K562 (cell line): ENCODE measurements around the gene ZDHHC1. TPM values are rescaled to one million over a fixed set of nuclear protein-coding genes. Genes with fewer than 3 reads are reported as not detected.

Experiments
- ARID4B ChIP-seq: sonication (generic); formaldehyde crosslinking; IDR thresholded peaks from 2 replicates; pipeline ENCODE4 v1.8.0; 2022; ENCODE audit warnings: mild to moderate bottlenecking, missing genetic modification reagents
- CHD2 ChIP-seq: IDR thresholded peaks from 2 replicates; pipeline ENCODE4 v1.6.1; 2011; ENCODE audit warnings: low read depth, low read length
- FOXJ2 ChIP-seq: fragments of 200-800 bp; sonication (Bioruptor generic); IDR thresholded peaks from 2 replicates; pipeline ENCODE4 v1.6.1; 2016; ENCODE audit warnings: missing genetic modification characterization, missing compliant biosample characterization
- HDAC6 ChIP-seq: IDR thresholded peaks from 2 replicates; pipeline ENCODE4 v1.6.1; 2012; ENCODE audit warnings: low read depth, mild to moderate bottlenecking, control low read depth, inconsistent platforms, low read length, moderate library complexity
- HDAC8 ChIP-seq: fragments of 450-650 bp; IDR thresholded peaks from 2 replicates; pipeline ENCODE4 v1.6.1; 2016; ENCODE audit warnings: mild to moderate bottlenecking, missing genetic modification characterization, moderate library complexity, missing compliant biosample characterization
- HMG20B ChIP-seq: fragments of 250-450 bp; sonication (Bioruptor Pico); IDR thresholded peaks from 2 replicates; pipeline ENCODE4 v1.5.0; 2021; ENCODE audit warnings: mild to moderate bottlenecking
- NRF1 ChIP-seq, 2 experiments: fragments of 450-650 bp; IDR thresholded peaks in 1 of 2; conservative IDR thresholded peaks in 1 of 2; 2 replicates each; pipeline ENCODE4 v1.6.1; 2014; ENCODE audit warnings: mild to moderate bottlenecking in 2 of 2
- PHF8 ChIP-seq: fragments of 200-600 bp; sonication (generic); IDR thresholded peaks from 2 replicates; pipeline ENCODE4 v1.6.1; 2012; ENCODE audit warnings: mixed run types, mild to moderate bottlenecking, inconsistent platforms, low read length, moderate library complexity, borderline replicate concordance
- SIN3A ChIP-seq, 2 experiments: fragments of 150-350 bp in 1 of 2; IDR thresholded peaks; 2 replicates each; pipeline ENCODE4 v1.6.1; 2011 to 2016; ENCODE audit warnings: borderline replicate concordance in 2 of 2, low read depth in 2 of 2, low read length in 2 of 2, mild to moderate bottlenecking in 2 of 2, moderate library complexity in 2 of 2; ENCODE audit not compliant: control insufficient read depth in 1 of 2
- TGIF2 ChIP-seq: sonication (generic); formaldehyde crosslinking; IDR thresholded peaks from 2 replicates; pipeline ENCODE4 v1.8.1; 2022; ENCODE audit warnings: mild to moderate bottlenecking, missing genetic modification reagents, moderate library complexity
- ZNF23 ChIP-seq: fragments of 250-450 bp; sonication (Bioruptor Pico); IDR thresholded peaks from 2 replicates; pipeline ENCODE4 v1.4.0; 2020; ENCODE audit warnings: mild to moderate bottlenecking
- ZNF431 ChIP-seq: sonication (generic); formaldehyde crosslinking; IDR thresholded peaks from 2 replicates; pipeline ENCODE4 v1.8.0; 2022; ENCODE audit warnings: mild to moderate bottlenecking, missing genetic modification reagents
- ZNF79 ChIP-seq: fragments of 250-450 bp; sonication (Bioruptor Pico); IDR thresholded peaks from 2 replicates; pipeline ENCODE4 v1.4.0; 2020; ENCODE audit warnings: low read depth, mild to moderate bottlenecking, moderate library complexity
- ZNF830 ChIP-seq: fragments of 250-450 bp; sonication (Bioruptor Pico); IDR thresholded peaks from 2 replicates; pipeline ENCODE4 v1.5.0; 2021; ENCODE audit warnings: mild to moderate bottlenecking
- polyA plus RNA-seq, 8 experiments: library from polyadenylated mRNA; depleted of rRNA in 4 of 8; stranded (reverse) in 5 of 8; unstranded in 3 of 8; fragments of >200 nt; fragmentation: Nextera tagmentation in 2 of 8; fragmentation: Illumina TruSeq in 1 of 8; extraction: Ambion mirVana in 2 of 8; extraction: Trizol in 1 of 8; gene quantifications; 2 replicates each; pipeline versions ENCODE4 v1.2.1 to v1.2.3, GENCODE V29; 2011 to 2014; ENCODE audit warnings: inconsistent platforms in 1 of 8, missing spikeins in 1 of 8
- total RNA-seq, 7 experiments: library from RNA; depleted of rRNA in 6 of 7; stranded (reverse); fragments of >200 nt in 6 of 7; fragmentation: Illumina TruSeq in 2 of 7; extraction: Trizol in 2 of 7; gene quantifications; 2 replicates each; pipeline versions ENCODE4 v1.2.1 to v1.2.3, GENCODE V29; 2011 to 2021; ENCODE audit warnings: low replicate concordance in 1 of 7
- TF ChIP-seq, protein P1 (sequence below): fragments of 450-650 bp; formaldehyde crosslinking; IDR thresholded peaks from 2 replicates; pipeline ENCODE4 v1.4.0; 2022; ENCODE audit warnings: missing genetic modification characterization
- TF ChIP-seq, protein P2 (sequence below): fragments of 450-650 bp; IDR thresholded peaks from 2 replicates; pipeline ENCODE4 v1.6.1; 2016; ENCODE audit warnings: borderline replicate concordance
- TF ChIP-seq, protein P3 (sequence below): fragments of 450-650 bp; formaldehyde crosslinking; IDR thresholded peaks from 2 replicates; pipeline ENCODE4 v1.4.0; 2020; ENCODE audit warnings: mild to moderate bottlenecking, moderate library complexity

Gene ZDHHC1
- total and polyA plus RNA-seq, 9 of the 15 experiments (the other 6 are each of a cell fraction or from before 2014, with no cell fraction given), result 0.06 to 0.77 (median 0.25) TPM; not detected in 4

DNA sequence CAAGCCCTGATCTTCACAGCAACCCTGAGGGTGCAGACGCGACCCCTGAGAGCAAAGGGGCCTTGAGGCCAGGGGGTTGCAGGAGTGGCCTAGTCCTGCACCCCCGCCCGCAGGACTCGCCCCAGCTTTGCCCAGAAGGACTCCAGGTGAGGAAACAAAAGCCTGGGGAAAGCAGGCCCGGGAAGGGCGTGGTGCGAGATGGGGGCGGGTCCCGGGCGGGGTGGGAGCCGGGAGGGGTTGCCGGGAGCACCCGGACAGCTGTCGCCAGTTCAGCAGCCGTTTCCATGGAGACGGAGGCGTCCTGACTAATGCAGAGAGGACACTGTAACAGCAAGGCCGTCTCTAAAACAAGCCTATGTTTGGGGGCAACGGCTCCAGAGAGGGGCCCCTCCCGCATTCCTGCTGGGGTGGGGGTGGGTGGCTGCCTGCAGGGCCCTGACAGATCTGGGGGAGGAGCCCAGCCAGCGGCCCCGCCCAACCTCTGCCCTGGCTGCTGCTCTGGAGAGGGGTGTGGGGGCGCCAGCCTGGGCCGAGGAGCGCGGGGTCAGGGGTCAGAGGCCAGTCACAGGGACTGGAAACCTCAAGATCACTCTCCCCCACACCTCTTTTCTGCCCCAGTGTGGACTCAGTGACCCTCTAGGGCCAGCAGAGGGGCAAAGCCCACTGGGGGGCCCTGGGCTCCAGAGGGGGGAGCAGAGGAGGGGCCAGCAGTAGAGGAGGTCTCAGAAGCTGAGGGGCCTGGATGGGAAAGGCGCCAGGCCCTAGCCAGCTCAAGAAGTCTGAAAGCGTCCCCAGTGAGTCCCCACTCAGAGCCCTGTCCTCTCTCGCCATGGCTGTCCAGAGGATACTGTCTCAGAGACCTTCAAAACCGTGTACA is 19.9 kb downstream of the ZDHHC1 start (continued):
- peak; percentile 81; the same call in 1 of the 2 replicates for TF ChIP-seq ARID4B (CRISPR knock-in tag)
- TF ChIP-seq, protein P1, sequence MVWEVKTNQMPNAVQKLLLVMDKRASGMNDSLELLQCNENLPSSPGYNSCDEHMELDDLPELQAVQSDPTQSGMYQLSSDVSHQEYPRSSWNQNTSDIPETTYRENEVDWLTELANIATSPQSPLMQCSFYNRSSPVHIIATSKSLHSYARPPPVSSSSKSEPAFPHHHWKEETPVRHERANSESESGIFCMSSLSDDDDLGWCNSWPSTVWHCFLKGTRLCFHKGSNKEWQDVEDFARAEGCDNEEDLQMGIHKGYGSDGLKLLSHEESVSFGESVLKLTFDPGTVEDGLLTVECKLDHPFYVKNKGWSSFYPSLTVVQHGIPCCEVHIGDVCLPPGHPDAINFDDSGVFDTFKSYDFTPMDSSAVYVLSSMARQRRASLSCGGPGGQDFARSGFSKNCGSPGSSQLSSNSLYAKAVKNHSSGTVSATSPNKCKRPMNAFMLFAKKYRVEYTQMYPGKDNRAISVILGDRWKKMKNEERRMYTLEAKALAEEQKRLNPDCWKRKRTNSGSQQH, result no peak
- TF ChIP-seq TGIF2, result no peak
- TF ChIP-seq HDAC6, result no peak
- no peak for TF ChIP-seq ZNF79 (CRISPR knock-in tag)
- TF ChIP-seq, protein P2, sequence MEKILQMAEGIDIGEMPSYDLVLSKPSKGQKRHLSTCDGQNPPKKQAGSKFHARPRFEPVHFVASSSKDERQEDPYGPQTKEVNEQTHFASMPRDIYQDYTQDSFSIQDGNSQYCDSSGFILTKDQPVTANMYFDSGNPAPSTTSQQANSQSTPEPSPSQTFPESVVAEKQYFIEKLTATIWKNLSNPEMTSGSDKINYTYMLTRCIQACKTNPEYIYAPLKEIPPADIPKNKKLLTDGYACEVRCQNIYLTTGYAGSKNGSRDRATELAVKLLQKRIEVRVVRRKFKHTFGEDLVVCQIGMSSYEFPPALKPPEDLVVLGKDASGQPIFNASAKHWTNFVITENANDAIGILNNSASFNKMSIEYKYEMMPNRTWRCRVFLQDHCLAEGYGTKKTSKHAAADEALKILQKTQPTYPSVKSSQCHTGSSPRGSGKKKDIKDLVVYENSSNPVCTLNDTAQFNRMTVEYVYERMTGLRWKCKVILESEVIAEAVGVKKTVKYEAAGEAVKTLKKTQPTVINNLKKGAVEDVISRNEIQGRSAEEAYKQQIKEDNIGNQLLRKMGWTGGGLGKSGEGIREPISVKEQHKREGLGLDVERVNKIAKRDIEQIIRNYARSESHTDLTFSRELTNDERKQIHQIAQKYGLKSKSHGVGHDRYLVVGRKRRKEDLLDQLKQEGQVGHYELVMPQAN, result 0 out of 2 replicates have a peak, but pooled peaks have one; percentile 33
- TF ChIP-seq, protein P3, sequence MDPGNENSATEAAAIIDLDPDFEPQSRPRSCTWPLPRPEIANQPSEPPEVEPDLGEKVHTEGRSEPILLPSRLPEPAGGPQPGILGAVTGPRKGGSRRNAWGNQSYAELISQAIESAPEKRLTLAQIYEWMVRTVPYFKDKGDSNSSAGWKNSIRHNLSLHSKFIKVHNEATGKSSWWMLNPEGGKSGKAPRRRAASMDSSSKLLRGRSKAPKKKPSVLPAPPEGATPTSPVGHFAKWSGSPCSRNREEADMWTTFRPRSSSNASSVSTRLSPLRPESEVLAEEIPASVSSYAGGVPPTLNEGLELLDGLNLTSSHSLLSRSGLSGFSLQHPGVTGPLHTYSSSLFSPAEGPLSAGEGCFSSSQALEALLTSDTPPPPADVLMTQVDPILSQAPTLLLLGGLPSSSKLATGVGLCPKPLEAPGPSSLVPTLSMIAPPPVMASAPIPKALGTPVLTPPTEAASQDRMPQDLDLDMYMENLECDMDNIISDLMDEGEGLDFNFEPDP (CRISPR knock-in tag), result no peak
- no peak for TF ChIP-seq ZNF830
- no peak for TF ChIP-seq ZNF431
- peak; percentile 98 for TF ChIP-seq FOXJ2 (tag)
- TF ChIP-seq CHD2, result peak; percentile 30
- TF ChIP-seq SIN3A (IDR thresholded peaks at IDR 0.05; ENCODE audit: borderline replicate concordance in 2 of 2, control insufficient read depth in 1 of 2, low read depth in 2 of 2, low read length in 2 of 2), result peak; percentile 94 to 95
- peak; percentile 12; the same call in 1 of the 2 replicates for TF ChIP-seq PHF8
- TF ChIP-seq ZNF23 (CRISPR knock-in tag), result no peak
- TF ChIP-seq NRF1 (conservative IDR thresholded peaks at IDR 0.05 in 1 of 2, IDR thresholded peaks at IDR 0.05 in 1 of 2), result 0 out of 4 replicates have a peak, but pooled peaks have one; percentile 10 to 17
- no peak for TF ChIP-seq HMG20B (CRISPR knock-in tag)
- TF ChIP-seq HDAC8 (tag), result no peak
